HepG2 (cell line): ENCODE data around the gene TCEANC2. TPM values are rescaled to one million over a fixed set of nuclear protein-coding genes. Genes with fewer than 3 reads are reported as not detected.
A peak's percentile ranks its signal among the peaks of the same experiment; 100 is the strongest.

Experiments
- ATF7 ChIP-seq, 2 experiments: fragments of 450-650 bp in 1 of 2; sonication (generic) in 1 of 2; formaldehyde crosslinking in 1 of 2; IDR thresholded peaks; 2 replicates each; pipeline versions ENCODE4 v1.4.0 to v1.6.1; 2016 to 2020; ENCODE audit warnings: antibody characterized with exemption in 1 of 2, mild to moderate bottlenecking in 1 of 2, missing genetic modification reagents in 1 of 2
- ERF ChIP-seq: IDR thresholded peaks from 2 replicates; pipeline ENCODE4 v1.6.1; 2018; ENCODE audit warnings: missing biosample characterization, missing genetic modification reagents
- HDAC2 ChIP-seq: sonication (generic); formaldehyde crosslinking; IDR thresholded peaks from 2 replicates; pipeline ENCODE4 v1.4.0; 2020; ENCODE audit warnings: missing genetic modification reagents
- HMGXB4 ChIP-seq, 2 experiments: sonication (generic) in 1 of 2; formaldehyde crosslinking in 1 of 2; IDR thresholded peaks; 2 replicates each; pipeline versions ENCODE4 v1.4.0 to v1.6.1; 2018 to 2020; ENCODE audit warnings: missing genetic modification reagents in 2 of 2, borderline replicate concordance in 1 of 2, low read depth in 1 of 2, mild to moderate bottlenecking in 1 of 2, missing biosample characterization in 1 of 2
- HOXA7 ChIP-seq: sonication (generic); formaldehyde crosslinking; IDR thresholded peaks from 2 replicates; pipeline ENCODE4 v1.8.1; 2022; ENCODE audit warnings: mild to moderate bottlenecking, missing genetic modification reagents, moderate library complexity
- IRF1 ChIP-seq: sonication (generic); formaldehyde crosslinking; IDR thresholded peaks from 2 replicates; pipeline ENCODE4 v1.4.0; 2020; ENCODE audit warnings: low read depth, mild to moderate bottlenecking, missing genetic modification reagents
- KMT2A ChIP-seq: sonication (generic); formaldehyde crosslinking; IDR thresholded peaks from 2 replicates; pipeline ENCODE4 v1.4.0; 2020; ENCODE audit warnings: missing genetic modification reagents
- MXI1 ChIP-seq: IDR thresholded peaks from 3 replicates; pipeline ENCODE4 v1.6.1; 2012; ENCODE audit warnings: low read depth, low read length, inconsistent platforms, borderline replicate concordance
- PLSCR1 ChIP-seq: sonication (generic); formaldehyde crosslinking; IDR thresholded peaks from 2 replicates; pipeline ENCODE4 v1.5.0; 2020; ENCODE audit warnings: missing genetic modification reagents, mild to moderate bottlenecking, borderline replicate concordance
- RXRA ChIP-seq: sonication (generic); formaldehyde crosslinking; IDR thresholded peaks from 2 replicates; pipeline ENCODE4 v1.5.1; 2020; ENCODE audit warnings: missing genetic modification reagents
- SETDB1 ChIP-seq: sonication (generic); formaldehyde crosslinking; IDR thresholded peaks from 2 replicates; pipeline ENCODE4 v1.5.1; 2020; ENCODE audit warnings: missing genetic modification reagents, mild to moderate bottlenecking, borderline replicate concordance
- SMC3 ChIP-seq: IDR thresholded peaks from 2 replicates; pipeline ENCODE4 v1.6.1; 2011; ENCODE audit warnings: low read length, improper control_type of control experiment
- SP1 ChIP-seq, 2 experiments: fragments of 450-650 bp in 1 of 2; sonication (generic) in 1 of 2; formaldehyde crosslinking in 1 of 2; IDR thresholded peaks; 2 replicates each; pipeline versions ENCODE4 v1.4.0 to v1.6.1; 2016 to 2020; ENCODE audit warnings: missing genetic modification reagents in 1 of 2
- ZMAT5 ChIP-seq: sonication (generic); formaldehyde crosslinking; IDR thresholded peaks from 2 replicates; pipeline ENCODE4 v1.5.0; 2020; ENCODE audit warnings: mild to moderate bottlenecking, low read depth, missing genetic modification reagents, borderline replicate concordance
- ZNF512B ChIP-seq: sonication (generic); formaldehyde crosslinking; IDR thresholded peaks from 2 replicates; pipeline ENCODE4 v1.5.1; 2020; ENCODE audit warnings: missing genetic modification reagents, mild to moderate bottlenecking, borderline replicate concordance
- ZNF530 ChIP-seq: sonication (generic); formaldehyde crosslinking; IDR thresholded peaks from 2 replicates; pipeline ENCODE4 v1.5.0; 2020; ENCODE audit warnings: low read depth, mild to moderate bottlenecking, missing genetic modification reagents
- ZNF703 ChIP-seq: sonication (generic); formaldehyde crosslinking; IDR thresholded peaks from 2 replicates; pipeline ENCODE4 v1.5.1; 2020; ENCODE audit warnings: missing genetic modification reagents, mild to moderate bottlenecking, moderate library complexity, borderline replicate concordance
- ZNF720 ChIP-seq: sonication (generic); formaldehyde crosslinking; IDR thresholded peaks from 2 replicates; pipeline ENCODE4 v1.4.0; 2020; ENCODE audit warnings: missing genetic modification reagents
- ZNF749 ChIP-seq: sonication (generic); formaldehyde crosslinking; IDR thresholded peaks from 2 replicates; pipeline ENCODE4 v1.8.0; 2022; ENCODE audit warnings: mild to moderate bottlenecking, missing genetic modification reagents, moderate library complexity, borderline replicate concordance
- polyA plus RNA-seq, 8 experiments: library from polyadenylated mRNA; depleted of rRNA in 3 of 8; stranded (reverse) in 7 of 8; unstranded in 1 of 8; fragments of >200 nt; fragmentation: Illumina TruSeq in 4 of 8; extraction: Trizol in 4 of 8; gene quantifications; 2 replicates each; pipeline versions ENCODE4 v1.2.1 to v1.2.3, GENCODE V29; 2011 to 2016; ENCODE audit warnings: low read depth in 4 of 8, missing spikeins in 1 of 8, mixed read lengths in 1 of 8; ENCODE audit not compliant: insufficient read depth in 1 of 8
- total RNA-seq, 5 experiments: library from RNA; depleted of rRNA; stranded (reverse); fragments of >200 nt; fragmentation: Illumina TruSeq; extraction: Trizol; gene quantifications; 2 replicates each; pipeline ENCODE4 v1.2.3, GENCODE V29; 2016; ENCODE audit warnings: low read depth in 1 of 5

TCEANC2 gene
- total and polyA plus RNA-seq, 2 of the 13 experiments (the other 11 are each of a cell fraction or from before 2014, with no cell fraction given) = 3.8 to 5.0 TPM

- TF ChIP-seq ZNF720 (CRISPR knock-in tag) (no peak), ZNF512B (no peak), SETDB1 (CRISPR knock-in tag) (no peak), ATF7 (IDR thresholded peaks at IDR 0.05) (no peak), ATF7 (CRISPR knock-in tag; IDR thresholded peaks at IDR 0.05) (no peak), ZNF703 (CRISPR knock-in tag) (no peak), ZNF749 (CRISPR knock-in tag) (no peak), IRF1 (CRISPR knock-in tag) (no peak), MXI1 (peak; percentile 67; the same call in 2 of the 3 replicates), HOXA7 (CRISPR knock-in tag) (no peak), ZNF530 (CRISPR knock-in tag) (no peak), KMT2A (no peak), ERF (CRISPR knock-in tag) (0 out of 2 replicates have a peak, but pooled peaks have one; percentile 34), ZMAT5 (CRISPR knock-in tag) (no peak), SP1 (IDR thresholded peaks at IDR 0.05) (no peak), SP1 (CRISPR knock-in tag; IDR thresholded peaks at IDR 0.05) (no peak), HDAC2 (peak; percentile 38; the same call in 1 of the 2 replicates), HMGXB4 (CRISPR knock-in tag; IDR thresholded peaks at IDR 0.05; ENCODE audit: borderline replicate concordance in 1 of 2, low read depth in 1 of 2) (peak; percentile 64 to 75; a peak in 2 of 4 replicates), SMC3 (peak; percentile 90), PLSCR1 (CRISPR knock-in tag) (no peak), RXRA (CRISPR knock-in tag) (no peak)
Measured at GRCh38 chr1:54081306-54082270, 28.2 kb downstream of the TCEANC2 start (continued).
